Measurements from ENCODE around the gene SLC10A3. TPM values are rescaled to one million over a fixed set of nuclear protein-coding genes. Genes with fewer than 3 reads are reported as not detected.

The SLC10A3 gene
- total and polyA plus RNA-seq, 2 donors (not counting 3 experiments of a cell fraction or from before 2014, with no cell fraction given), result 21.9 to 22.6 TPM

DNA sequence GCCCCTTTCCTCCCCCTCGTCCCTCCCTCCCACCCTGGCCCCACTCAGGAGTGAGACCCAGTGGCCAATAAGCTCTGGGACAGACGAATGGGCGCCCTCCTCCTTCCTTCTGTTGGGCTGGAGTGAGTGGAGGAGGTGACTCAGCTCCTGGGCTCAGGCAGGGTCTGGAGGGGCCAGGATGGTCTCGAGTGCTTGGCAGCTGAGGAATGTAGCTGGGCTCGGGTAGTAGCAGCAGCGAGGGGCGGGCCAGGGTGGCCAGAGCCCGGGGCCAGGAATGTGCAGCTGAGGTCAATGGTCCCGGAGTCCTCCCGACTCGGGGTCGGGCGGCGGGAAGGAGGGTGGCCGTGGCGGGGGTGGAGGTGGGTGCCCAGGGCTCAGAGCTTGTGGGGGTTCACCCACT lies 41.2 kb upstream of the SLC10A3 start:
- no peaks in the 10 kb centered on the region for H4K20me1 ChIP-seq (replicated peaks; ENCODE audit: control insufficient read depth, extremely low read depth, insufficient read depth, low read length)
- CTCF ChIA-PET, result interaction anchor here (1.6 to 4.2 kb wide), 2 partner anchors 148 to 158 kb away, joined by 4 to 24 read pairs; partner anchors contain the start of gene FLNA
- TF ChIP-seq, protein P1, sequence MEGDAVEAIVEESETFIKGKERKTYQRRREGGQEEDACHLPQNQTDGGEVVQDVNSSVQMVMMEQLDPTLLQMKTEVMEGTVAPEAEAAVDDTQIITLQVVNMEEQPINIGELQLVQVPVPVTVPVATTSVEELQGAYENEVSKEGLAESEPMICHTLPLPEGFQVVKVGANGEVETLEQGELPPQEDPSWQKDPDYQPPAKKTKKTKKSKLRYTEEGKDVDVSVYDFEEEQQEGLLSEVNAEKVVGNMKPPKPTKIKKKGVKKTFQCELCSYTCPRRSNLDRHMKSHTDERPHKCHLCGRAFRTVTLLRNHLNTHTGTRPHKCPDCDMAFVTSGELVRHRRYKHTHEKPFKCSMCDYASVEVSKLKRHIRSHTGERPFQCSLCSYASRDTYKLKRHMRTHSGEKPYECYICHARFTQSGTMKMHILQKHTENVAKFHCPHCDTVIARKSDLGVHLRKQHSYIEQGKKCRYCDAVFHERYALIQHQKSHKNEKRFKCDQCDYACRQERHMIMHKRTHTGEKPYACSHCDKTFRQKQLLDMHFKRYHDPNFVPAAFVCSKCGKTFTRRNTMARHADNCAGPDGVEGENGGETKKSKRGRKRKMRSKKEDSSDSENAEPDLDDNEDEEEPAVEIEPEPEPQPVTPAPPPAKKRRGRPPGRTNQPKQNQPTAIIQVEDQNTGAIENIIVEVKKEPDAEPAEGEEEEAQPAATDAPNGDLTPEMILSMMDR (IDR thresholded peaks at IDR 0.05; ENCODE audit: extremely low read depth in 1 of 2, insufficient read depth in 1 of 2, low read depth in 1 of 2, low read length in 2 of 2), result no peak
- TF ChIP-seq GATA2 (IDR thresholded peaks at IDR 0.05; ENCODE audit: insufficient read depth, insufficient read length, low read depth, low read length), result no peak
- TF ChIP-seq EZH2 (IDR thresholded peaks at IDR 0.05; ENCODE audit: borderline replicate concordance, low read depth, low read length, severe bottlenecking), result no peak
- TF ChIP-seq, protein P2, sequence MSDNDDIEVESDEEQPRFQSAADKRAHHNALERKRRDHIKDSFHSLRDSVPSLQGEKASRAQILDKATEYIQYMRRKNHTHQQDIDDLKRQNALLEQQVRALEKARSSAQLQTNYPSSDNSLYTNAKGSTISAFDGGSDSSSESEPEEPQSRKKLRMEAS (IDR thresholded peaks at IDR 0.05; ENCODE audit: insufficient read depth, insufficient read length), result no peak
- no peak for TF ChIP-seq MYC (IDR thresholded peaks at IDR 0.05; ENCODE audit: low read depth, low read length)
- TF ChIP-seq JUN (IDR thresholded peaks at IDR 0.05; ENCODE audit: borderline replicate concordance, insufficient read depth, insufficient read length, low read depth), result no peak
- TF ChIP-seq POLR2AphosphoS5 (IDR thresholded peaks at IDR 0.05; ENCODE audit: insufficient read depth, low read depth, low read length), result no peak
- TF ChIP-seq FOS (IDR thresholded peaks at IDR 0.05; ENCODE audit: borderline replicate concordance, insufficient read depth, low read length), result no peak
- no peak for TF ChIP-seq POLR2A (IDR thresholded peaks at IDR 0.05; ENCODE audit: low read depth, low read length)
- TSS peak; percentile 34 for BruUV-seq (replicated peaks)
- dilution Hi-C loops (cut with MboI; ENCODE audit: extremely low pct_ligation_motif_present, low sequenced_read_pairs) (no loop called here), intact Hi-C loops (cut with micrococcal nuclease) (no loop called here)
- H2AFZ ChIP-seq (ENCODE audit: low read depth, low read length), result no peak overlapping the region
- H3K79me2 ChIP-seq (ENCODE audit: control insufficient read depth, insufficient read depth, low read length), result no peaks in the 10 kb centered on the region
- no peak overlapping the region for H3K4me3 ChIP-seq (replicated peaks in 1 of 3; ENCODE audit: insufficient read depth in 1 of 3, low read depth in 1 of 3, low read length in 3 of 3)
- no peak overlapping the region for H3K4me2 ChIP-seq (ENCODE audit: insufficient read depth, low read length)
- POLR2A ChIA-PET, result no interaction called here
- H3K36me3 ChIP-seq (ENCODE audit: control insufficient read depth in 2 of 2, extremely low read depth in 1 of 2, insufficient read depth in 2 of 2, low read length in 2 of 2), result peaks cover 5 to 17% of the 10 kb centered on the region in 2 experiments
- no peak overlapping the region for H3K27ac ChIP-seq (ENCODE audit: insufficient read depth, low read depth, low read length)
- peaks cover 4% of the 10 kb centered on the region for H3K4me1 ChIP-seq (ENCODE audit: control insufficient read depth, extremely low read depth, insufficient read depth, low read length)
- H3K9ac ChIP-seq (replicated peaks; ENCODE audit: extremely low read depth, insufficient read depth, low read length), result no peak overlapping the region
- no peaks in the 10 kb centered on the region for H3K27me3 ChIP-seq (ENCODE audit: control insufficient read depth in 2 of 2, insufficient read depth in 2 of 2, low read length in 2 of 2)
- FAIRE-seq, result no peak
- no peaks in the 10 kb centered on the region for H3K9me1 ChIP-seq (replicated peaks; ENCODE audit: control insufficient read depth, extremely low read depth, insufficient read depth, low read length)
- H3K9me3 ChIP-seq (replicated peaks; ENCODE audit: control insufficient read depth, insufficient read depth, low read length), result no peaks in the 10 kb centered on the region
- no peak for DNase-seq (ENCODE audit: low read depth, low spot score)
